CD4-positive, alpha-beta T cell treated with Interleukin-15 for 1 hour (primary cell): ENCODE results near the gene ACAA2.

Source experiments
- DNase-seq: peaks from one replicate; pipeline ENCODE4 v3.0.0-alpha.2; 2020

ACAA2 gene

DNA sequence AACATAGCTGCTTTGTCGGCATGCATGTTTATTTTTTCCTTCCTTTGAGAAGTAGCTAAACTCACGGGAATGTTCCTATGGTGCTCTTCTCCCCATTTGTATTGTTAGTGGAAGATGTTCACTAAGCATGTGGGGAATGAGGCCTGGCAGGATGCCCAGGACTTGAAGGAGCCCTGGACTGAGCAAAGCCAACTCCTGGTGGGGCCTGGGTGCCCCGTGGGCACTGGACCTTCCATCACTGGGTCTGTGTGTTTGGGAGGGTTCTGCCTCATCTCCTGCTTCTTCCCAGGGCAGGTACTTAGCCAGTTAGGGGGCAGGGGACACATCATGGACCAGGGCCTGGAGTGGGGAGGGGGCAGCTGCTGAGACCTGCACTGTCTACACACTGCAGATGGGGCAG is 49.3 kb downstream of the ACAA2 start:
- no peak for DNase-seq

DNA sequence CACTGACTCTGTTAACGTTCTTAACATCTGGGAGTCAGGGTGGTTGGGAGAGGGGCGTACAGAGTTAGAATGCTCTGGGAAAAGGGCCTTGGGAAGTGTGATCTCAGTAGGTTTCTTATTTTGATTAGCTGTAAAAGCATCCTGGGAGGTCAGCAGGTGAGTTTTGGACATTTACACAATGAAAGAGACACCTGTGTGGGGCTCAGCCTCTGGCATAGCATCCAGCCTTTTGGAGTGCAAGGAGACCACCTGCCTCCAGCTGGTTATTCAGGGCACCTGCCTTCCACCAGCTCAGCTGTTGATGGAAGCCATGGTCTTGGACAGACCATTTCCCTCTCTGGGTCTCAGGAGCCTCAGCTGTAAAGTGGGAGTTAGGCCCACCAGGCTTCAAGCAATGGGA is 49.7 kb downstream of the ACAA2 start:
- no peak for DNase-seq

DNA sequence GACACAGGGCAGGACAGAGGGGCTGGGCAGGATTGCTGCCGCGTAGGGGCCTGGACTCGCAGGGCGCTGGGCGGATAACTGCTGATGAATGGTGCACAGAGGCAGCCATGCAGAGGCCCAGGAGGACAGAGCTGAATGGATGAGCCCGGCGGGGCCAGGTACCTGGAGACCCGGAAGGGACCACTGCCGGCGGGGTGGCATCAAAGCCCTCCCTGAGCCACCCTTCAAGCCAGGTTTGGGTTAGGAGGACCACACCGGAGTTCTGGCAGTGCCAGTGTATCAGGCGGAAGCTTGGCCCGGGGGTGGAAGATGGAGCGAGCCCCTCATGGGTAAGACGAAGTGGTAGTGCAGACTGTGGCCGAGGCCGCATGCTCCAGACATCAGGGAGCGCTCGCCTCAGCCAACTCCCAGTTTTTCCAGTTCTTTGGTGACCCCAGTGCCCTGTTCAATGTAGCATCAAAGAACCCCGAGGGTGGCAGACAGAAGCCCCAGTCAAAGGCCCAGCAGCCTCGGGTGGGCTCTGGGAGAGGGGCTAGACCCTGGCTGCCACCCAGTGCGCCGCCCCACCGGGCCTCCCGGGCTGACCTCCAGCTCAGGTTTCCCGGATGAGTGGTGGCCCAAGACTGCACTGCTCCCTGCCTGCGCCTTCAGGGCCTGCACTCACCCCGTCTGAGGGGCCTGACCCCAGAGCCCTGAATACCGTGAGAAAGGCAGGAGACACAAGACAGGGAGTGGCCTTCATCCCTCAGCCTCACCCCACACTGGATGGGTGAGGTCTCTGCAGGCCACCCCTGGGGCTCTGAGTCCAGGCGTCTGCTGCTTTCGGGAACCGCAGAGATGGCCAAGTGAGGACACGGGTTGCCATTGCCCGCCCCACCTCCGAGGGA is 50.9 kb downstream of the ACAA2 start:
- DNase-seq = no peak

DNA sequence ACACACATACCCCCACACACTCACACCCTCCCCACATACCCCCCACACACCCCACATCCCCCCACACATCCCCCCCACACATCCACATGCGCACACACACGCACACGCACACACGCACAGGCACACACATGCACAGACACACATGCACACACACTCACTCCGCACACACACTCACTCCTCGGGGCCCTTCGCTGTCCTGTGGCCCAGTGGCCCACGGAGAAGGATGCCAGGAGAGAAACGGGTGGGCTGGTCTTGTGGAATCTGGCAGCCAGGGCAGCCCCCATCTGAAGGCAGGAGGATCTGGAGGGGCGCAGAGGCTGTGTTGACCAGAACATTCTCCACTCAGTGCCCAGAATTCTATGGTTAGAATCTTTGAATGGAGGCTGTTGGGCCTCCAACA is 51.6 kb downstream of the ACAA2 start:
- no peak for DNase-seq

DNA sequence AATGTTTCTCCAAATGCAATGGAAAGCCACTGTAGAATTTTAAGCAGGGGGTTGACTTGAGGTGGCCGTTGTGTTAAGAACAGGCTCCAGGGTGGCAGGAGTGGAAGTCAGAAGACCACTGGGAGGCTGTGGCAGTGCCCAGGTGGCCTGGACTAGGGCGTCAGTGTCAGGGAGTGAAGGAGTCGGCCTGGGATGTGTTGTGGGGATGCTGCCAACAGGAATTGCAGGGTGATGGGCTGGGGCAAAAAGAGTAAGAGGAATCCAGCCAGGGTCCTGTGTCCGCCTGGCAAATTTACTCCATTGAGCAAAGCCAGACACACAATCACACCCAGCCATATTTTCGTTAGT is 55.1 kb downstream of the ACAA2 start:
- no peak for DNase-seq

DNA sequence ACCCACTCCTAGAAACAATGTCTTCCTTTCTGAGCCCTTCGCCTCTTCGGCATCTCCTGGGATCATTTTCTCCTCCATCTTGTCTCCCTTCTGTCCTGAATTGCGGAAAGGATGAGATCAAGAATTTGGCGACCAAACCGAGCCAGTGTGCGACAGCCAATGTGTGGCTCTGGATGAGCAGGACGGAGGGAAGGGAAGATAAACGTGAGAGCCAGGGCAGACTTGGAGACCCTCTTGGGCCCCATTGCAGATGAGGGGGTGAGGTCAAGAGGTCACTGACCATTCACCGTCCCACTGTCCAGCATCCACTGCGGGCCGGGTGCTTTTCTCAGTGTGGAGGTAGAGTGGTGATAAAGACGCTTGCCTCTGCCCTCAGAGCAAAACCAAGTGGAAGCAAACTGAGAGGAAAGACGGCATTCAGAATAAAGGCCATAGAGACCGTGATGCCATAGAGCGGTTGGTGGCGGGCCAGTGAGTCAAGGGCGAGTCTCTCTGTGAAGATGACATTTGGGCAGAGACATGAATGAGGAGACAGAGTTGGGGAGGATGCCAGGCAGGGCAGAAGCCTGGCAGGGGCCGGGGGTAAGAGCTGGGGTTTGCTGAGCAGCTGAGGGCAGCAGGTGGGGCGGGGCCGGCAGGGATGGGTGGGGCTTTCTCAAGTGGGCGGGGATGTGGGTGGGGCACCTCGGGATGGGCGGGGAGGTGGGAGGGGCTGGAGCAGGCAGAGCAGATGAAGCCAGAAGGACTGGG is 55.6 kb downstream of the ACAA2 start:
- no peak for DNase-seq

DNA sequence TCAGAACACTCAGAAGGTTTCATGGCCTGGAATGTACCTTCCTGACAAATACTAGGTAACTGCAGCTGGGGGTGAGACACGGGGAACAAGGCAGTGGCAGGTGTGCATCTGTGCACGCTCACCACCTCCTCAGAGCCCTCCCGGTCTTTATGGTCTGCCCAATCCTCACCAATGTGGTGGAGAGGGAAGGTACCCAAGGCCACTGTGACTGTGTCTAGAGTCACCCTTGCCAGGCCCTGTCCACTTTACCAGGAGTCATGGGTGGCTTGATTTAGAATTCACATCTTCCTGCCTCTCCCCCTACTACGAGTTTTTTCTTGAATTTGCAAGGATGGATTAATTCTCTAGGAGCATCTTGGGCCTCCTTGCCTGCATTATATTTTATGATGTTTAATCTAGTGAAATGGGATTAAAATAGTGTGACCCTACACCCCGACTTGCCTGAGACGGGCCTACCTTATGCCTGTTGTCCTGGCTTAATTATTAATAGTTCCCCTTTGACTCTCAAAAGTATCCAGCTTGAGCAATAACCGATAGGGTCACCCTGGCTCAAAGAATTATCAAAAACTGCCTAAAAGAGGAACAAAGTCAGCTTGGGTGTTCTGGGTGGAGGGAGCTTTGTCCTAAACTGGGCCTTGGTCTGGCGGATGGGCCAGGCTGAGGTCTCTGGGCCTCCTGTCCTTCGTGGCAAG is 56.5 kb downstream of the ACAA2 start:
- no peak for DNase-seq

DNA sequence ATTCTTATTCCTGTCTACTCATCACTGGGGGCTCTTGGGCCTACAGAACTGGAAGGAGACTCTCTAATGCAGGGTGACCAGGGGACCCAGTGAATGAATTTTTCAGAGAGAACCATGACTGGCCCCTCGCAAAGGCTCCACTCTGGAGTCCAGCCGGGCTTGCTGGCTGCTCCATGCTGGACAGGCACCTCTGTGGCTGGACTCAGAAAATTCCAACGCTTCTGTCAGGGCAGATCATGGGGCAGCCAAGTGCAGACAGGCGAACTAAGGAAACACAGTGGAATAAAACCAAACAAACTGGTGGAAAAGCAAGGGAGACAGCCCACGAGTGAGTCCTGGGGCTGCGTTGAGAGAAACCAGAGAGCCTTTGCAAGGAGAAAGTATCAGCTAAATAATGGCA is 57.2 kb downstream of the ACAA2 start:
- no peak for DNase-seq

DNA sequence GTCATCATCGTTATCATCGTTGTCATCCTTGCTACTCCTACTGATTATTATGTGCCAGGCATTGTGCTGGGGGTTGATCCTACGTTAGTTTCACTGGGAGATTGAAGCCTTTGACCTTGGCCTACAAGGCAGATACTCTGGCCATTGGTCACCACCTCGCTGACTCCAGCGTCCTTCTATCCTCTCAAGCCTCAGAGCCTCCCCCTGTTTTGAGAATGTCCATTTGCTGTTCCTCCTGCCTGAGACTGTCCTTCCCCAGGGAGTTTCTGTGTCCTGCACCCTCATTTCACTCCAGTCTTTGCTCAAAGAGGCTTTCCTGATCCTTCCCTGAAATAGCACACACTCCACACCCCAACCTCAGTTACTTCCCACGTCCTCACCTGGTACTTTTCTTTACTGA is 57.8 kb downstream of the ACAA2 start:
- DNase-seq = no peak

DNA sequence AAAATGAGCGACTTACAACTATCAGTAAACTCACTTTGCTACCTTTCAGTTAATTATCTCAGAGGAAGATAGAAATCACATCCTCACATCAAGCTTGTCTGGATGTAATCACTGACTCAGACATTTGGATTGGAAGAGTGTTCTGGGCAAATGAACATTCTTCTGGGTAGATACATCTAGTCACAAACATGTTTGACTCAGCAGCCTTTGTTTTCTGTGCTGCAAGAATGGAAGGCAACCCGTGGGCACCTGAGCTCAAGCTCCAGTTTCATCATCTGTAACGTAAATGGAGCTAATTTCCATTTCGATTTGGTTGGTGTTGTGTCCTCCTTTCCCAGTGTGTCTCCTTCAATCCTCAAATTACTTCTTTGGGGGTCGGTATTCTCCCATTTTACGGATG is 58.5 kb downstream of the ACAA2 start:
- DNase-seq = no peak

DNA sequence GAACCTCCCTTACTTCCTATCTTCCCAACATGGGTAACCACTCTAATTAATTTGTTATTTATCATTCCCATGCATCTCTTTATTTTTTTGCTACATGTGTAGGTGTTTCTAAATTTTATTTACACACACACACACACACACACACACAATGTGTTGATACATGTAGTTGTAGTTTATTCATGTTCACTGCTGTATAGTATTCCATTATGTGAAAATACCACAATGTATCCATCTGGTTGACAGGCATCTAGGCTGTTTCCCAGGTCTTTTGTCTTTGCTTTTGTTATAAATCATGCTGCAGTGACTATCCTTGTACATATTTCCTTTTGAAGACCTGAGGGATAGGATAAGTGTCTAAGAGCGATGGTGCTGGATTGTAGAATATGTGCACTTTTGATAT is 59.7 kb downstream of the ACAA2 start:
- no peak for DNase-seq

DNA sequence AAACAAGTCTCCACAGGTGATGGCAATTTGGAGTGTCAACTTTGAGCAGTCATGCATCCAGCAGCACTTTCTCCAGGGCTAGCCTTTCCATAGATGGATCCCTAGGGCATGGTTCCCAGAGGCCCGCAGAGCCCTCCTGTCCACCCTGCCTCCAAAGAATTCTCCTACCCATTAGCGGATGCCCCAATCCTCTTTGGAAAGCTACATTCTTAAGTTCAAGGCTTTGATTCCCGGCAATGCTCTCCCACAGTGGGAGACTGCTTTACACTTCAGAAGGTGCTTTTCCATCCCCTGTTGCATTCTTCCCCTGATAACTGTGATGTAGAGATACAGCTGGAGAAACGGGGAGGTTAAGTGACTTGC is 61.3 kb downstream of the ACAA2 start:
- no peak for DNase-seq

DNA sequence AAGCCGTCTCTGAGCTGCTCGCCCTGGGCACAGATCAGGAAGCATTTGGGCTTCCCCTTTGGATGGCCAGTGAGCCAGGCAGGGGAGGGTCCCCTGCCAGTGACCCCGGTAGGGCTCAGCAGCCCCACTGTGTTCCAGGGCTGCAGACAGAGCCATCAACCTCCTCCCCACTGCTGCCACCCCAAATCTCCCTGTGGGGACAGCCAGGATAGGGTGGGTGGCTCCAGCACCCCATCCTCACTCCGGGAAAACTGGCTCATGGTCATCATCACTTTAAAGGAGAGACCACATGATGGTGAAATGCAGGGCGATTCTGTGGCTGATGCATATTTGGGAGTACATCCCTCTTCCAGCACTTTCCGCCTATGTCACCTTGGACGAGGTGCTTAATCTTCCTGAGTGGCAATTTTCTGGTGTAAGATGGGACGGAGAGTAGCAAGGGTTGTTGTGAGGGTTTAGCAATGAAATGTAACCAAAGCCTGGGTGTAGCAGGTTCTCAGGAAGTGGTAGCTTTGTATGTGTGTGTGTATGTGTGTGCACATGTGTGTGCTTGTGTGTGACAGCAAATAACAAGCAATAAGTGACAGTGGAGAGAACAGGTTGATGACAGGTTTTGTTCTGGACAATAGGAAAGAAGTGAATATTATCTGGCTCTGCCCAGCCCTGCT is 61.8 kb downstream of the ACAA2 start:
- peak; percentile 43 for DNase-seq

DNA sequence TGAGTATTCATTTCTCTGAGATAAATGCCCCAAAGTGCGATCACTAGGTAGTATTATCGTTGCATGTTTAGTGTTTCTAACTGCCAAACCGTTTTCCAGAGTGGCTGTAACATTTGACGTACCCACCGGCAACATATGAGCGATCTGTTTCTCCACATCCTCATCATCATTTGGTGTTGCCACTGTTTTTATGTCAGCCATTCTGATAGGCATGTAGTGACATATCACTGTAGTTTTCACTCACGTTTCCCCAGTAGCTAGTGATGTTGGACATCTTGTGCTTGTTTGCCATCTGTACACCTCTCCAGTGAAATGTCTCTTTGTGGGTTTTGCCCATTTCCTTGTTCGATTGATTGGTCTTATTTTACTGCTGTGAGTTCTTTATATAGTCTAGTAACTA is 63.8 kb downstream of the ACAA2 start:
- no peak for DNase-seq

DNA sequence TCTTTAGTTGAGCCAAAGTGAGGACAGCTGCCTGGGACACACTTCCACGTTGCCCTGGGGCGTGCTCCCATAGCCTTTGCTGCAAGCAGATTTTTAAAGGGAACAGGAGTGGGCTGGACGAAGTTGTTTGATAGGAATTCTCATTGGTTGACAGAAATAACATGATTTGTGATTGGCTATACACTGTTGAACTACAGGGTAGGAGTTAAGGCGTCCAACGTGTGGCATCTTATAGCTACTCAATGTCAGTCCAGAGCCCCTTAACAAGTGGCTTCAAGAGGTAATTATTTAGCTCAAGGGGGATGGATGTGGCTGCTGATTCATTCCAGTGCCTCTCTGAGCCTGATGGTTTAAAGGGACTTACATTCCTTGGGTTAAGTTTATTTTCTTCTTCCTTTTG is 65.5 kb downstream of the ACAA2 start:
- DNase-seq = no peak

DNA sequence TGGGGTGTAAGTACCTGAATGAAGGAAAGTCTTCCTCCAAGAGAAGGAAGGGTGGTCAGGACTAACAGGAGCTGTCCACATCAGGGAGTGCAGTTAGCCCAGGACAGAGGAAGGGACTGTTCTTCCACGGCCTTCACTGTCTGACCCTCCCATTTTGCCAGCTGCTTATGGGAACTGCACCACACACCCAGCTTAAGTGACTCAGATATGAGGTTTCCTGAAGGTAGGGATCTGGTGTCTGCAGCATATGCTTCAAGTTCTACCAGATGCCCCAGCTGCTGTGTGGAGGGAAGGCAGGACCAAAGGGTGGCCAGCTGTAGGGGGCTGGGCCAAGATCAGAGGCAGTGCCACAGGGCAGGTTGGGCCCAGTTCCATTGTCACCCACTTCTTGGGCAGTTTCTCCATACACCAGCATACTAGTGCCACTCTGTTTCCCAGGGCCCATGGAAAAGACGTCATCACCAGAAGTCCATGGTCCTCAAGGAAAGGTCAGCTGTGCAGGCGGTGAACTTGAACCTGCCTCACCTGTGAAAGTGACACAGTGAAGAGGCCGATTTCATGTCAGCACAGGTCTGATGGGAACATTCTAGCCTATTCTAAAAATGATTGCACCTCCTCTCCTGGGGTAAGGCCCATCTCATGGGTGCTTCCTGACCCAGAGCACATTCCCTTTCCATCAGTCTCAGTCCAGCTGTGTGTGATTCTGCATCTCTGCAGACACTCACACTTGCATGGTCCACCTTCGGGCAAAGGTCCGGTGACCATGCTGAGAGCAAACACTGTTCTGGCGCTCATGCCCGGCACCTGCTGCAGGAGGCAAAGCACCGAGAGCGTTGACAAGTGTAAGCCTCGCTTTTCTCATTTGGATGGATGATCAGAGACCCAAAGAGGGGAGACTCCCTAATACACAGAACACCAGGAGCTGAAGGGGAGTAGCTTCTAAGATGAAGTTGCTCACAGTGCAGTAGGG is 68.0 kb downstream of the ACAA2 start:
- DNase-seq = no peak

DNA sequence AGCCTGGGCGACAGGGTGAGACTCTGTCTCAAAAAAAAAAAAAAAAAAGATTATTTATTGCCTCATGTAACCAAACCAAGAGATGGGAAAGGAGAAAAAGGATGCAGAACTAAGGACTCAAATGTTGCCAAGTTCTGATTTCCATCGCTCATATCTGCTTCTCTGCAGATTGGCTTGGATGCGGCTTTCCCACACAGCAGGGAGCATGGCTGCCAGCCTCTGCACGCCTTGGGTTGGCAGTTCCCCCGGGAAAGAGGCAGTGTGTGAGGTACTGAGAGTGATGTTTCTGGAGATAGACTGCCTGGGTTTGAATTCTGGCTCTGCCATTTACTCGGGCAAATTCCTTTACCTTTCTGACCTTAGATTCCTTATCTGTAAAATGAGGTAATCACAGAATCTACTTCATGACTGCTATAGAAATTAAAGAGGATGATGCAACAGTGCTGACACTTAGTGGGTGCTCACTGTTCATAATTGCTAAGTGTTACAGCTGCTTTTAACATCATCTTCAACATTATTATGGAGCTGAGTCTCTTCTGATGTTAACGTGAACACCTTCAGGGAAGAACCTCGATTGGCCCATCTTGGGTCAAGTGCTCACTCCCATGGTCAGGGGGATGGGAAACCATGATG is 68.8 kb downstream of the ACAA2 start:
- DNase-seq = no peak

DNA sequence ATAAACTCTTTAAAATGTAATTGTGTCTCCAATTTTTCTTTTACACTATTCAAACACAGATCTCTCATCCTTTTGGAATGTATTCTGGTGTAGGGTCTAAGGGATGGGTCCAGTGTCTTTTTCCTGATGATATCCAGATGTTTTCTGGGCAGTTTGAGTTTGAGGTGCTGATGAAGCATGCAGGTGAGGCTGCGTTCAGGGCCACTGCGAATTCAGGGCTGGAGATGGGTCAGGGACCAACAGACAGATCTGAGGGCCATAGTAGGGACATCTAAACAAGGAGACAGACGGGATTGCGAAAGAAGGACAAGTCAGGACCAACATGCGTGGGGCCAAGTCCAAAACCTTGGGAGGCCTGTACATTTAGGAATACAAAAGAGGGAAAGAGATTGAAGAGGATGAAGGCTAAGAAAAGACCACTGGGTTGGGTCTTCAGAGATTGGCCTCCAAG is 70.2 kb downstream of the ACAA2 start:
- no peak for DNase-seq

DNA sequence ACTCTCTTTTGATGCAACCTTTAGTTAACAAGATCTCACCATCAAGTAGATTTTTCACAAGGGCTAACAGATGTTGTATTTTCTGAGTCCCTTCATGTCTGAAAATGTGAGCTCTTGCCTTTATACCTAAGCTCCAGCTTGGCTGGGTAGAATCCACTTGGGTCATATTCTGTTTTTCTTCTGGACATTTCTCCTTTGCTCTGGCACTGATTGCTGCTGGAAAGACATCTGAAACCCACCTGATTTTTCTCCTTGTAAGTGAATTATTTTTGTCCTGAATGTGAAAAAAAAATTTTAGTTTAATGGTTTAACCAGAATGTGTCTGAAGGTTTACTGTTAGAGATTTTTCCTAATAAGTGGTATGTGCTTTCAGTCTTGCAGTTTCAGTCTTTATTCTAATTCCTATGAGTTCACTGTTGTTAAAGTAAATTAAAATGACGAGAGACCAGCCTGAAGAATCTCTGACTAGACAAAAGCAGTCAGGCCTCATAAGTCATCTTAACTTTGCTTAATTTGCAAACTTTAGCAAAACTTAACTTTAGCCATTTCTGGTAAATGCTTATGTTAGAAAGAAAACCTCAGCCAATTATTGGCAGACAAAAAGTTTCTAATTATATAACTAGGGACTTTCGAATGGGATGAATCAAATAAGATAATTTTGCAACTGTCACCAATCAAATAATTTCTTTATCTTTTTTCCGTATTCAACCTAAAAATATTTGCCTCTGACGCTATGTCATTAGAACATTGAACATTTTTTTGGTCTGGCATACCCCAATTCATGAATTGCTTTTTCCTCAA is 70.8 kb downstream of the ACAA2 start:
- DNase-seq = no peak

DNA sequence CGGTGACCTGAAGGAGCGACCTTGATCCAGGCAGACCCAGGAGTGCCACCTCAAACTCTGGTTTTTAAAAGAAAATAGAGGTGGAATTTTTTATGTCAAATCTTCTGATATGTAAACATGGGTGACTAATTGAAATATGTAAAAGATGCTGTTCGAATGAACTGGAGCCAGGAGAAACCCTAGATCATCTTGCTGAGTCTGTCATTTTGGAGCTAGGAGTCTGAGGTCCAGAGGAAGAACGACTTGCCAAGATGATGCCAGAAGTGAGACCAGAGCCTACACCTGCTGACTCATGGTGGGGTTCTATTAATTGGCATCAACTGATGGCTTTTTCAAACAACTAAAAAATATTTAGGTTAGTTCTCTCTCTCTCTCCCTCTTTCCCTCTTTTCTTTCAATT is 74.1 kb downstream of the ACAA2 start:
- no peak for DNase-seq

DNA sequence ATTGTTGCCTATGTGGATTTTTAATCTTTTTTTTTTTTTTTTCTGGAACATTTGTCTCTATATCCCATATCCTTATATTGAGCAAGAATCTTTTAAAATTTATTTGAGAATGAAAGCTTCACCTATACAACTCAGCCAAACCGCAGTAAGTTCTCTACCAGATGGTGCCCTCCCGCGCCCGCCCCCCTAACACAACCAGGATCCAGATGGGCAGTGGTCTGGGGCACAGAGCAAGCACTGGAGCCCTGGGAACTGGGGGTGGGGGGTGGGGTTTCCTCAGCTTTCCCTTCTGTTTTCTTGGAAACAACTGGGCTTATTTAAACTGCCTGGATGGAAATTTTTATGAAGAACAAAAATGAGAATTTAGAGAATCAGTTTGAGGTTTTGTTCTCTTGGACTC is 74.6 kb downstream of the ACAA2 start:
- DNase-seq = no peak
